Neutrophil (primary cell): ENCODE results near the gene LTV1.

Experiments
- H3K27ac ChIP-seq: fragments of 200-600 bp; sonication (generic); 2 replicates; pipeline ENCODE4 v1.5.1; 2016; ENCODE audit warnings: mild to moderate bottlenecking, moderate library complexity
- H3K27me3 ChIP-seq: fragments of 200-600 bp; sonication (generic); 2 replicates; pipeline ENCODE4 v1.6.0; 2016; ENCODE audit warnings: mild to moderate bottlenecking
- H3K36me3 ChIP-seq: fragments of 200-600 bp; sonication (generic); 2 replicates; pipeline ENCODE4 v1.5.1; 2017
- H3K4me1 ChIP-seq, 2 experiments: fragments of 200-600 bp in 1 of 2; sonication (generic) in 1 of 2; 1 replicate in 1 of 2; 2 replicates in 1 of 2; pipeline versions ENCODE4 v1.5.1 to v1.6.1; 2013 to 2016; ENCODE audit warnings: low read depth in 1 of 2, low read length in 1 of 2, mild to moderate bottlenecking in 1 of 2, moderate library complexity in 1 of 2; ENCODE audit not compliant: control insufficient read depth in 1 of 2, insufficient read depth in 1 of 2
- H3K4me3 ChIP-seq, 2 experiments: fragments of 200-600 bp in 1 of 2; sonication (generic) in 1 of 2; 1 replicate in 1 of 2; 2 replicates in 1 of 2; pipeline ENCODE4 v1.5.1; 2013 to 2016; ENCODE audit warnings: low read depth in 1 of 2, low read length in 1 of 2, mild to moderate bottlenecking in 1 of 2, moderate library complexity in 1 of 2
- H3K9me3 ChIP-seq: fragments of 200-600 bp; sonication (generic); 2 replicates; pipeline ENCODE4 v1.5.1; 2016
- TF ChIP-seq, protein P1 (sequence below): fragments of 200-600 bp; sonication (generic); IDR thresholded peaks from 2 replicates; pipeline ENCODE4 v1.5.1; 2016; ENCODE audit warnings: antibody characterized with exemption

The LTV1 gene

DNA sequence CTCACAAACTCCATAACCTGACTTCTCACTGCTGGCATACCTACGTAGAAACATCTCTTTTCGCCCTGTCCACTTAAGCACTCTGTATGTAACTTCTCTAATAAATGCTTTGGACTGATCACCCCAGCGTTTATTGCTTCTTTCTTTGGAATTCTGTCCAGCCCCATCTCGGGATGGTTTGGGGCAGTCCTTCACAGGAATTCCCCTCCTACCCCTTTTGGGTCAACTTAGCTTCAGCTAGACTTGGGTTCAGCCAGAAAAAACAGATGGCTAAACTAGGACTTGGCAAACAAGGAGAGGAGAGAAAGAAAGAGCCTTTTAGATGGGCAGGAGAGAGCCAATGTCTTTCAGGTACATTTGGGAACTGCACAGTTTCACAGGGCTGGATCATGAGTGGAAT is 3.9 kb upstream of the LTV1 start:
- TF ChIP-seq, protein P1, sequence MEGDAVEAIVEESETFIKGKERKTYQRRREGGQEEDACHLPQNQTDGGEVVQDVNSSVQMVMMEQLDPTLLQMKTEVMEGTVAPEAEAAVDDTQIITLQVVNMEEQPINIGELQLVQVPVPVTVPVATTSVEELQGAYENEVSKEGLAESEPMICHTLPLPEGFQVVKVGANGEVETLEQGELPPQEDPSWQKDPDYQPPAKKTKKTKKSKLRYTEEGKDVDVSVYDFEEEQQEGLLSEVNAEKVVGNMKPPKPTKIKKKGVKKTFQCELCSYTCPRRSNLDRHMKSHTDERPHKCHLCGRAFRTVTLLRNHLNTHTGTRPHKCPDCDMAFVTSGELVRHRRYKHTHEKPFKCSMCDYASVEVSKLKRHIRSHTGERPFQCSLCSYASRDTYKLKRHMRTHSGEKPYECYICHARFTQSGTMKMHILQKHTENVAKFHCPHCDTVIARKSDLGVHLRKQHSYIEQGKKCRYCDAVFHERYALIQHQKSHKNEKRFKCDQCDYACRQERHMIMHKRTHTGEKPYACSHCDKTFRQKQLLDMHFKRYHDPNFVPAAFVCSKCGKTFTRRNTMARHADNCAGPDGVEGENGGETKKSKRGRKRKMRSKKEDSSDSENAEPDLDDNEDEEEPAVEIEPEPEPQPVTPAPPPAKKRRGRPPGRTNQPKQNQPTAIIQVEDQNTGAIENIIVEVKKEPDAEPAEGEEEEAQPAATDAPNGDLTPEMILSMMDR = no peak

DNA sequence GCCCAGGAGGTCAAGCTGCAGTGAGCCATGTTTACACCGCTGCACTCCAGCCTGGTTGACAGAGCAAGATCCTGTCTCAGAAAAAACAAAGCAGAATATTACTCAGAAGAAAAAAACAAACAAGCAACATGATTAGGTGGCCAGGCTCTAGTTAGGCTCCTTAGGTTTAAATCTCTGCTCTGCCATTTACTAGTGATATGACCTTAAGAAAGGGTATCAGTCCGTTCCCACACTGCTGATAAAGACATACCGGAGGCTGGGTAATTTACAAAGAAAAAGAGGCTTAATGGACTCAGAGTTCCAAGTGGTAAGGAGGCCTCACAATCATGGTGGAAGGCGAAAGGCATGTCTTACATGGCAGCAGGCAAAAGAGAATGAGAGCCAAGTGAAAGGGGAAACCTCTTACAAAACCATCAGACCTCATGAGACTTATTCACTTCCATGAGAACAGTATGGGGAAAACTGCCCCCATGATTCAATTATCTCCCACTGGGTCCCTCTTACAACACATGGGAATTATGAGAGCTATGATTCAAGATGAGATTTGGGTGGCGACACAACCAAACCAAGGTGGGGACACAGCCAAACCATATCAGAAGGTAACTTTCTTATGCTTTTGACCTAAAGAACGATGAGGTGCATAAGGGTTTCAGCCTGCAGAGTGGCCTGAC is 2.4 kb upstream of the LTV1 start:
- Histone ChIP-seq H3K4me1 (peaks cover 17% of the 10 kb centered on the region in 2 experiments), H3K4me3 (no peak overlapping the region), H3K9me3 (no peaks in the 10 kb centered on the region), H3K27me3 (no peaks in the 10 kb centered on the region), H3K27ac (no peak overlapping the region), H3K36me3 (no peaks in the 10 kb centered on the region)
- TF ChIP-seq, protein P1 = no peak

More for the DNA sequence above, 3.9 kb upstream of the LTV1 start:
- Histone ChIP-seq H3K27me3 (no peaks in the 10 kb centered on the region), H3K36me3 (no peaks in the 10 kb centered on the region), H3K27ac (no peak overlapping the region), H3K9me3 (no peaks in the 10 kb centered on the region), H3K4me3 (no peak overlapping the region), H3K4me1 (peaks cover 16% of the 10 kb centered on the region in 2 experiments)

- peak overlapping the region; percentile 81 for H3K27ac ChIP-seq
- no peaks in the 10 kb centered on the region for H3K27me3 ChIP-seq
- TF ChIP-seq, protein P1 = no peak
- no peaks in the 10 kb centered on the region for H3K9me3 ChIP-seq
- H3K36me3 ChIP-seq = peaks cover 12% of the 10 kb centered on the region
- peaks cover 17% of the 10 kb centered on the region in 2 experiments for H3K4me1 ChIP-seq
- H3K4me3 ChIP-seq = peak overlapping the region; percentile 89 to 92
These were observed 657 bp upstream of the LTV1 start for GRCh38 chr6:143842461-143842901.

GRCh38 chr6:143843677-143843999 is 500 bp downstream of the LTV1 start:
- H3K4me3 ChIP-seq = peak overlapping the region; percentile 89 to 92
- H3K27ac ChIP-seq = peak overlapping the region; percentile 81
- H3K36me3 ChIP-seq = peaks cover 23% of the 10 kb centered on the region
- H3K4me1 ChIP-seq = peaks cover 17% of the 10 kb centered on the region in 2 experiments
- TF ChIP-seq, protein P1 = no peak
- H3K27me3 ChIP-seq = no peaks in the 10 kb centered on the region
- H3K9me3 ChIP-seq = no peaks in the 10 kb centered on the region

DNA sequence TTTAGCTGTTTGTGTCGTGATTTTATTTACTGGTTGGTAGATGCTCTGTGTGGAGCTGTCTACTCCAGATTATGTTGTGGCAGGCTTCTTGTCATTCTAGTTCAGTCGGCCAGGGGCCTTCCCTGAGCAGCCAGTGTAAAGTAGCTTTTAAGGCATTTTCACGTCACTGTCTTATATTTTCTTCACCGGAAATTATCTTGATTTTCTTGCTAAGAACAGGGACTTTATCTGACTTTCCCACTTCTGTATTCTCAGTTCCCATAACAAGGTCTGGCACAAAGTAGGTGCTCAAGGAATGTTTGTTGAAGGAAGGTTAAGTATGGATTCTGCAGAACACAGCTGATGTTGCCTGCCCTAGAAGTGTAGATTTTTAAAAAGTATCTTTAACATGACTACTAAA is 868 bp downstream of the LTV1 start:
- Histone ChIP-seq H3K9me3 (no peaks in the 10 kb centered on the region), H3K4me1 (peaks cover 17% of the 10 kb centered on the region in 2 experiments), H3K27ac (peak overlapping the region; percentile 81), H3K36me3 (peaks cover 24% of the 10 kb centered on the region), H3K27me3 (no peaks in the 10 kb centered on the region), H3K4me3 (peak overlapping the region; percentile 89 to 92)
- TF ChIP-seq, protein P1 = no peak
